Measurements from ENCODE around the gene CHODL.

- TF ChIP-seq, protein P1, sequence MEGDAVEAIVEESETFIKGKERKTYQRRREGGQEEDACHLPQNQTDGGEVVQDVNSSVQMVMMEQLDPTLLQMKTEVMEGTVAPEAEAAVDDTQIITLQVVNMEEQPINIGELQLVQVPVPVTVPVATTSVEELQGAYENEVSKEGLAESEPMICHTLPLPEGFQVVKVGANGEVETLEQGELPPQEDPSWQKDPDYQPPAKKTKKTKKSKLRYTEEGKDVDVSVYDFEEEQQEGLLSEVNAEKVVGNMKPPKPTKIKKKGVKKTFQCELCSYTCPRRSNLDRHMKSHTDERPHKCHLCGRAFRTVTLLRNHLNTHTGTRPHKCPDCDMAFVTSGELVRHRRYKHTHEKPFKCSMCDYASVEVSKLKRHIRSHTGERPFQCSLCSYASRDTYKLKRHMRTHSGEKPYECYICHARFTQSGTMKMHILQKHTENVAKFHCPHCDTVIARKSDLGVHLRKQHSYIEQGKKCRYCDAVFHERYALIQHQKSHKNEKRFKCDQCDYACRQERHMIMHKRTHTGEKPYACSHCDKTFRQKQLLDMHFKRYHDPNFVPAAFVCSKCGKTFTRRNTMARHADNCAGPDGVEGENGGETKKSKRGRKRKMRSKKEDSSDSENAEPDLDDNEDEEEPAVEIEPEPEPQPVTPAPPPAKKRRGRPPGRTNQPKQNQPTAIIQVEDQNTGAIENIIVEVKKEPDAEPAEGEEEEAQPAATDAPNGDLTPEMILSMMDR (IDR thresholded peaks at IDR 0.05) = no peak
- TF ChIP-seq POLR2A (IDR thresholded peaks at IDR 0.05) = no peak
Measured at GRCh38 chr21:18253799-18254198, 9.2 kb downstream of the CHODL start.
